Fibroblast of lung (primary cell): ENCODE data around the gene MAP3K10.

Experiments used
- EZH2 ChIP-seq: IDR thresholded peaks from 2 replicates; pipeline ENCODE4 v1.5.1; 2012; ENCODE audit warnings: low read length, control low read depth, mild to moderate bottlenecking; ENCODE audit errors: missing control alignments
- TF ChIP-seq, protein P1 (sequence below), 2 donors: IDR thresholded peaks in 1 of 2; conservative IDR thresholded peaks in 1 of 2; 1 replicate in 1 of 2; 2 replicates in 1 of 2; pipeline ENCODE4 v1.5.1; 2011 to 2012; ENCODE audit warnings: low read length in 2 of 2, control low read depth in 1 of 2, inconsistent platforms in 1 of 2, low read depth in 1 of 2, mild to moderate bottlenecking in 1 of 2

DNA sequence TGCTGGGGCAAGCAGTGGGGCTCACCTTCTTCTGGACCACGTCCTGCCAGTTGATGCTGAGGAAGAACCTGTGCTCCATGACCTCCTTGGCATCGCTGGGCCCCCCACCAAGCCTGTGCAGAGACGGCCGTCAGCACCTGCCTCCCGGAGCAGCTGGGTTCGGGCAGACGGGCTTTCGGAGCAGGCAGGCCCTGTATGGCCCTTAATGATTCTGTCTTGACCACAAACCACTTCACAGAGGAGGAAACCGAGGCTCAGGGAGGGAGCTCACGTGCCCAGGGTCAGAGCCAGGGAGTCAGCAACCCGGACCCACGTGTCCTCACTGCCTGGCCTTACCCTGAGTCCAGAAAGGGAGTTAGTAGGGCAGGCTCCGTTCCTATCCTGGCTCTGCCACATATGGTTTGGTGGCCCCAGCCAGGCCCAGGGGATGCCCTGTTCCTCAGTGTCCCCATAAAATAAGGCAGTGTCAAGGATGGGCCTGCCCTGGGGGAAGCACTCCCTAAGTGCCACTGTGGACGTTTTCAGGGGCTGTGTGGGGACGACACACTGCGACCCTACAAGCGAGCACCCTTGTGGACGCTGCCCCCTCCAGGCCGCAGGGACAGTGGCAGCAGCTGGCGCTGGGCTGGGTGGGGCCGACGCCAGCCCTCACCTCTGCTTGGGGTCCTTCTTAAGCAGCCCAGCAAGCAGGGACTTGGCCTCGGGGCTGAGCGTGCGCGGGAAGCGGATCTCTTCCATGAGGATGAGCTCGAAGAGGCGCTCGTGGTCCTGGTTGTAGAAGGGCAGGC is 44.2 kb downstream of the MAP3K10 start:
- TF ChIP-seq, protein P1, sequence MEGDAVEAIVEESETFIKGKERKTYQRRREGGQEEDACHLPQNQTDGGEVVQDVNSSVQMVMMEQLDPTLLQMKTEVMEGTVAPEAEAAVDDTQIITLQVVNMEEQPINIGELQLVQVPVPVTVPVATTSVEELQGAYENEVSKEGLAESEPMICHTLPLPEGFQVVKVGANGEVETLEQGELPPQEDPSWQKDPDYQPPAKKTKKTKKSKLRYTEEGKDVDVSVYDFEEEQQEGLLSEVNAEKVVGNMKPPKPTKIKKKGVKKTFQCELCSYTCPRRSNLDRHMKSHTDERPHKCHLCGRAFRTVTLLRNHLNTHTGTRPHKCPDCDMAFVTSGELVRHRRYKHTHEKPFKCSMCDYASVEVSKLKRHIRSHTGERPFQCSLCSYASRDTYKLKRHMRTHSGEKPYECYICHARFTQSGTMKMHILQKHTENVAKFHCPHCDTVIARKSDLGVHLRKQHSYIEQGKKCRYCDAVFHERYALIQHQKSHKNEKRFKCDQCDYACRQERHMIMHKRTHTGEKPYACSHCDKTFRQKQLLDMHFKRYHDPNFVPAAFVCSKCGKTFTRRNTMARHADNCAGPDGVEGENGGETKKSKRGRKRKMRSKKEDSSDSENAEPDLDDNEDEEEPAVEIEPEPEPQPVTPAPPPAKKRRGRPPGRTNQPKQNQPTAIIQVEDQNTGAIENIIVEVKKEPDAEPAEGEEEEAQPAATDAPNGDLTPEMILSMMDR (conservative IDR thresholded peaks at IDR 0.05 in 1 of 2, IDR thresholded peaks at IDR 0.05 in 1 of 2; ENCODE audit: low read depth in 1 of 2, low read length in 2 of 2): no peak
- no peak for TF ChIP-seq EZH2
